Measurements from ENCODE around the gene LY6G5B.

LY6G5B gene

GRCh38 chr6:31627690-31628287 lies 42.0 kb upstream of the LY6G5B start:
- TF ChIP-seq ZFX (IDR thresholded peaks at IDR 0.05) = no peak
- no peak for TF ChIP-seq CTCF (conservative IDR thresholded peaks at IDR 0.05)
- H3K27ac ChIP-seq = no peak overlapping the region

GRCh38 chr6:31629014-31629413 lies 40.8 kb upstream of the LY6G5B start:
- TF ChIP-seq CTCF (conservative IDR thresholded peaks at IDR 0.05) (no peak), ZFX (IDR thresholded peaks at IDR 0.05) (no peak)
- H3K27ac ChIP-seq = no peak overlapping the region

- H3K27ac ChIP-seq = no peak overlapping the region
- TF ChIP-seq CTCF (conservative IDR thresholded peaks at IDR 0.05) (no peak), ZFX (IDR thresholded peaks at IDR 0.05) (no peak)
These were observed 39.4 kb upstream of the LY6G5B start for GRCh38 chr6:31630177-31630934.

- no peak for TF ChIP-seq ZFX (IDR thresholded peaks at IDR 0.05)
- TF ChIP-seq CTCF (conservative IDR thresholded peaks at IDR 0.05) = no peak
- H3K27ac ChIP-seq = no peak overlapping the region
These were observed 38.6 kb upstream of the LY6G5B start for GRCh38 chr6:31631209-31631608.

- TF ChIP-seq CTCF (conservative IDR thresholded peaks at IDR 0.05) (no peak), ZFX (IDR thresholded peaks at IDR 0.05) (no peak)
- H3K27ac ChIP-seq = no peak overlapping the region
These were observed 38.0 kb upstream of the LY6G5B start for GRCh38 chr6:31631681-31632278.

GRCh38 chr6:31632279-31632946 lies 37.4 kb upstream of the LY6G5B start:
- TF ChIP-seq ZFX (IDR thresholded peaks at IDR 0.05) (no peak), CTCF (conservative IDR thresholded peaks at IDR 0.05) (no peak)
- no peak overlapping the region for H3K27ac ChIP-seq

GRCh38 chr6:31633447-31633846 lies 36.3 kb upstream of the LY6G5B start:
- no peak overlapping the region for H3K27ac ChIP-seq
- no peak for TF ChIP-seq CTCF (conservative IDR thresholded peaks at IDR 0.05)
- no peak for TF ChIP-seq ZFX (IDR thresholded peaks at IDR 0.05)
